EH (cell line): ENCODE measurements around the gene FLRT2.

Source experiments
- DNase-seq: peaks from one replicate; pipeline ENCODE4 v3.0.0-alpha.2; 2015; ENCODE audit warnings: low read depth

FLRT2 gene

GRCh38 chr14:85660243-85660922, 130.4 kb downstream of the FLRT2 start:
- DNase-seq = no peak

- no peak for DNase-seq
Observed at GRCh38 chr14:85662096-85662495, 132.2 kb downstream of the FLRT2 start.

GRCh38 chr14:85663256-85663655, 133.3 kb downstream of the FLRT2 start:
- no peak for DNase-seq

GRCh38 chr14:85663667-85664066, 133.7 kb downstream of the FLRT2 start:
- no peak for DNase-seq

- DNase-seq = no peak
Observed at GRCh38 chr14:85675957-85676356, 146.0 kb downstream of the FLRT2 start.

- DNase-seq = no peak
Observed at GRCh38 chr14:85686908-85687307, 157.0 kb downstream of the FLRT2 start.

- DNase-seq = no peak
Observed at GRCh38 chr14:85687456-85687855, 157.5 kb downstream of the FLRT2 start.

- no peak for DNase-seq
Observed at GRCh38 chr14:85688006-85688405, 158.1 kb downstream of the FLRT2 start.

GRCh38 chr14:85695300-85695699, 165.4 kb downstream of the FLRT2 start:
- DNase-seq = no peak

- DNase-seq = no peak
Observed at GRCh38 chr14:85701116-85701515, 171.2 kb downstream of the FLRT2 start.

GRCh38 chr14:85701763-85702162, 171.8 kb downstream of the FLRT2 start:
- DNase-seq = no peak

- DNase-seq = no peak
Observed at GRCh38 chr14:85702191-85702590, 172.2 kb downstream of the FLRT2 start.

- DNase-seq = no peak
Observed at GRCh38 chr14:85702997-85703396, 173.1 kb downstream of the FLRT2 start.
